ENCODE results near the gene SRCIN1.
"Not testable (repeated sequence)": the region's sequence is repeated elsewhere in the genome, so short reads cannot be mapped to it uniquely, and the experiment has no call there.

DNA sequence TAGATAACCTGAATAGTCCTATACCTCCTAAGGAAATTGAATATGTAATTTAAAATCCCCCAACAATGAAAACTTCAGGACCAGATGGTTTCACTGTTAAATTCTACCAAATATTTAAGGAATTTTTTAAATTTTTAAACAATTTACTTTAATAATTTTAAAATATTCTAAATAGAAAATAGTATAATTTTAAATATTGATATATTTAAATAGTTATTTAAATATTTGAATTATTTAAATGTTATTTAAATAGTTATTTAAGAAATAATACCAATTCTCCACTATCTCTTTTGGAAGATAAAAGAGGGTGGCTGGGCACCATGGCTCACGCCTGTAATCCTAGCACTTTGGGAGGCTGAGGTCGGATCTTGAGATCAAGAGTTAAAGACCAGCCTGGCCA, 104.0 kb downstream of the SRCIN1 start:
- TF ChIP-seq, protein P1, sequence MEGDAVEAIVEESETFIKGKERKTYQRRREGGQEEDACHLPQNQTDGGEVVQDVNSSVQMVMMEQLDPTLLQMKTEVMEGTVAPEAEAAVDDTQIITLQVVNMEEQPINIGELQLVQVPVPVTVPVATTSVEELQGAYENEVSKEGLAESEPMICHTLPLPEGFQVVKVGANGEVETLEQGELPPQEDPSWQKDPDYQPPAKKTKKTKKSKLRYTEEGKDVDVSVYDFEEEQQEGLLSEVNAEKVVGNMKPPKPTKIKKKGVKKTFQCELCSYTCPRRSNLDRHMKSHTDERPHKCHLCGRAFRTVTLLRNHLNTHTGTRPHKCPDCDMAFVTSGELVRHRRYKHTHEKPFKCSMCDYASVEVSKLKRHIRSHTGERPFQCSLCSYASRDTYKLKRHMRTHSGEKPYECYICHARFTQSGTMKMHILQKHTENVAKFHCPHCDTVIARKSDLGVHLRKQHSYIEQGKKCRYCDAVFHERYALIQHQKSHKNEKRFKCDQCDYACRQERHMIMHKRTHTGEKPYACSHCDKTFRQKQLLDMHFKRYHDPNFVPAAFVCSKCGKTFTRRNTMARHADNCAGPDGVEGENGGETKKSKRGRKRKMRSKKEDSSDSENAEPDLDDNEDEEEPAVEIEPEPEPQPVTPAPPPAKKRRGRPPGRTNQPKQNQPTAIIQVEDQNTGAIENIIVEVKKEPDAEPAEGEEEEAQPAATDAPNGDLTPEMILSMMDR (IDR thresholded peaks at IDR 0.05): not testable (repeated sequence)
- TF ChIP-seq EP300, POLR2A (IDR thresholded peaks at IDR 0.05): not testable (repeated sequence)
